Measurements from ENCODE around the gene RAPGEF6.
"Not testable (repeated sequence)": the region's sequence is repeated elsewhere in the genome, so short reads cannot be mapped to it uniquely, and the experiment has no call there.

RAPGEF6 gene

GRCh38 chr5:131406975-131407638 lies 227.9 kb downstream of the RAPGEF6 start:
- no peak for TF ChIP-seq POU2F2 (IDR thresholded peaks at IDR 0.05; ENCODE audit: low read depth, low read length)
- TF ChIP-seq POLR2A (IDR thresholded peaks at IDR 0.05; ENCODE audit: low read depth, low read length): peak; percentile 37; the same call in 1 of the 2 replicates
- no peak for FAIRE-seq

GRCh38 chr5:131406076-131406475 lies 229.0 kb downstream of the RAPGEF6 start:
- DNase-seq (ENCODE audit: insufficient read length, low spot score): no peak
- TF ChIP-seq TAF1 (IDR thresholded peaks at IDR 0.05; ENCODE audit: low read depth, low read length) (no peak), PAX5 (IDR thresholded peaks at IDR 0.05; ENCODE audit: insufficient read depth, low read length, severe bottlenecking) (no peak), SPI1 (IDR thresholded peaks at IDR 0.05; ENCODE audit: low read depth, low read length) (no peak), POLR2A (IDR thresholded peaks at IDR 0.05; ENCODE audit: low read depth, low read length) (no peak), POLR2AphosphoS5 (IDR thresholded peaks at IDR 0.05; ENCODE audit: low read depth, low read length) (no peak), POU2F2 (IDR thresholded peaks at IDR 0.05; ENCODE audit: low read depth, low read length) (no peak)
- no peak for FAIRE-seq

More at GRCh38 chr5:131406975-131407638, 227.9 kb downstream of the RAPGEF6 start:
- DNase-seq (ENCODE audit: insufficient read length, low spot score): no peak

DNA sequence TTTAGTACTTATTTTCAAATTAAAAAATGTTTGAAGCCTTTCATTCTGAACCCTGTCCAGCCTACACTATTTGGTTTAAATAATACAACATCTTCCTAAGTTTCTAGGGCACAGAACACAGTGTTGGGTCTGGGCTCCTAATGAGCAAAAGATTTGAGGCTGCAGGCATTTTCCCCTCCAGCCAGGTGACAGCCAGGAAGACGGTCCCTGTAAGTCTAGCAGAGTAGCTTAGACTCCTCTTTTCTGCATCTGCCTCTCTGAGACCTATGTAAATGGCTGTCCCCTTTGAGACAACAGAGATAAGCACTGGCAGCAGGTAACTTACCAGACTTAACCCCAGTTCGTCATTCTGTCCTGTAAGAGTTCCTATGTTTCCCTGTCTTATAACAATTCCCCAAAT lies 229.4 kb downstream of the RAPGEF6 start:
- FAIRE-seq: no peak
- no peak for DNase-seq (ENCODE audit: insufficient read length, low spot score)
- TF ChIP-seq TAF1 (IDR thresholded peaks at IDR 0.05; ENCODE audit: low read depth, low read length) (no peak), POLR2AphosphoS5 (IDR thresholded peaks at IDR 0.05; ENCODE audit: low read depth, low read length) (no peak), PAX5 (IDR thresholded peaks at IDR 0.05; ENCODE audit: insufficient read depth, low read length, severe bottlenecking) (no peak), SPI1 (IDR thresholded peaks at IDR 0.05; ENCODE audit: low read depth, low read length) (no peak), POLR2A (IDR thresholded peaks at IDR 0.05; ENCODE audit: low read depth, low read length) (no peak; the same call in 1 of the 2 replicates)

GRCh38 chr5:131400585-131400984 lies 234.4 kb downstream of the RAPGEF6 start:
- FAIRE-seq (no peak), DNase-seq (ENCODE audit: insufficient read length, low spot score) (no peak)
- TF ChIP-seq SPI1 (IDR thresholded peaks at IDR 0.05; ENCODE audit: low read depth, low read length) (no peak), TAF1 (IDR thresholded peaks at IDR 0.05; ENCODE audit: low read depth, low read length) (no peak), PAX5 (IDR thresholded peaks at IDR 0.05; ENCODE audit: insufficient read depth, low read length, severe bottlenecking) (no peak), POLR2AphosphoS5 (IDR thresholded peaks at IDR 0.05; ENCODE audit: low read depth, low read length) (peak; percentile 34; the same call in 1 of the 2 replicates), POU2F2 (IDR thresholded peaks at IDR 0.05; ENCODE audit: low read depth, low read length) (no peak), POLR2A (IDR thresholded peaks at IDR 0.05; ENCODE audit: low read depth, low read length) (no peak)

- not testable (repeated sequence) for DNase-seq (ENCODE audit: insufficient read length, low spot score)
- peak; percentile 41 for FAIRE-seq
- 0 out of 2 replicates have a peak, but pooled peaks have one; percentile 59 for TF ChIP-seq POLR2AphosphoS5 (IDR thresholded peaks at IDR 0.05; ENCODE audit: low read depth, low read length)
Observed at GRCh38 chr5:131399007-131399406, 236.0 kb downstream of the RAPGEF6 start.

DNA sequence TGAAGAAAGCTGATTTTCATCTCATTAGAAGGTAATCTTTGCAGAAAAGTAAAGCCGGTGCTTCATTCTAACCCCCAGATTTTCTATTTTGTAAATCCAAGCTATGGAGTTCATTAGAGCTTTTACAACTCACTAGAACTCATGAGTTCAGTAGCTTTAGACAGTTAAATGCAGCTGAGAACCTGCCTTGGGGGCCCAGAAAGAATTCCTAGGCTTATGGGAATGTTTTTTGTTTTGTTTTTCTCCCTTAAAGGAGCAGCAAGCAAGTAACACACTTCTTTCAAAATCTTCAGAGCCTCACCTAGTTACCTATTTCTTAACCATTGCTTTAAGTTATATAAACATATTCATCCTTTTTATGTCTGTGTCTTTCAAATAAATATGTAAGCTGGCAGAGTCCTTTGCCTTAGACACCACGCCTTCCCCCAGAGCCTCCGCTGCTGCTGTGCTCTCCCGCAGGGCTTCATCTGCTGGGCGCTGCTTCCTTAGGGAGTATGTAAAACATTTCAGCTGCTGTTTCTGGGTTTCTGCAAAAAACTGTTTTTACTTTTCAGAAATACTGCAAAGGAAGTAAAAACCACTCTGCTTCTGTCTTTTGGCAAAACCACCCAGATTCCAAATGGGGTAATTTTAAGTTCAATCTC lies 238.3 kb downstream of the RAPGEF6 start:
- TF ChIP-seq SPI1 (IDR thresholded peaks at IDR 0.05; ENCODE audit: low read depth, low read length) (no peak), POLR2AphosphoS5 (IDR thresholded peaks at IDR 0.05; ENCODE audit: low read depth, low read length) (no peak), TAF1 (IDR thresholded peaks at IDR 0.05; ENCODE audit: low read depth, low read length) (no peak), POLR2A (IDR thresholded peaks at IDR 0.05; ENCODE audit: low read depth, low read length) (no peak), POU2F2 (IDR thresholded peaks at IDR 0.05; ENCODE audit: low read depth, low read length) (no peak), PAX5 (IDR thresholded peaks at IDR 0.05; ENCODE audit: insufficient read depth, low read length, severe bottlenecking) (no peak)
- DNase-seq (ENCODE audit: insufficient read length, low spot score): no peak
- FAIRE-seq: no peak

GRCh38 chr5:131396015-131396414 lies 239.0 kb downstream of the RAPGEF6 start:
- TF ChIP-seq SPI1 (IDR thresholded peaks at IDR 0.05; ENCODE audit: low read depth, low read length) (no peak), TAF1 (IDR thresholded peaks at IDR 0.05; ENCODE audit: low read depth, low read length) (no peak), PAX5 (IDR thresholded peaks at IDR 0.05; ENCODE audit: insufficient read depth, low read length, severe bottlenecking) (no peak), POLR2A (IDR thresholded peaks at IDR 0.05; ENCODE audit: low read depth, low read length) (no peak), POLR2AphosphoS5 (IDR thresholded peaks at IDR 0.05; ENCODE audit: low read depth, low read length) (no peak), POU2F2 (IDR thresholded peaks at IDR 0.05; ENCODE audit: low read depth, low read length) (no peak)
- DNase-seq (ENCODE audit: insufficient read length, low spot score) (no peak), FAIRE-seq (peak; percentile 86)

DNA sequence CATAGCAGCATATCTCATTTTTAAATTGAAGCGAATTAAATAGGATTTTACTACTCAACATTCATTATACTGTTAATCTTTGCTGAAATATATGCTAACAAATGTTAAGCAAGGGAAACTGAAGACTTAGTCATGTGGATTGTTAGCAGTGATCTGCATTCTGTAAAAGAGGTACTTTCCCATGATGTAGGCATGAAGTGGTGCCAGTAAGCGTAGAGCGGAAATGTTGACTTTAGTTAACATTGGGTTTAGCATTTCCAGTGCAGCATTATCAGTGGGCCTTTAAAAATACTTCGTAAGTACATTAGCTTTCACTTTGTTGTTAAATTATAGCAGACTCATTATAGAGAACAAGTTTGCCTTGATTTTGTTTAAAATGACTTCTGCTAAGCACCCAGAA lies 240.9 kb downstream of the RAPGEF6 start:
- TF ChIP-seq POLR2AphosphoS5 (IDR thresholded peaks at IDR 0.05; ENCODE audit: low read depth, low read length) (peak; percentile 31; the same call in 1 of the 2 replicates), POU2F2 (IDR thresholded peaks at IDR 0.05; ENCODE audit: low read depth, low read length) (no peak), PAX5 (IDR thresholded peaks at IDR 0.05; ENCODE audit: insufficient read depth, low read length, severe bottlenecking) (no peak), SPI1 (IDR thresholded peaks at IDR 0.05; ENCODE audit: low read depth, low read length) (peak; percentile 43), POLR2A (IDR thresholded peaks at IDR 0.05; ENCODE audit: low read depth, low read length) (no peak), TAF1 (IDR thresholded peaks at IDR 0.05; ENCODE audit: low read depth, low read length) (no peak)
- FAIRE-seq (peak; percentile 94), DNase-seq (ENCODE audit: insufficient read length, low spot score) (no peak)

GRCh38 chr5:131393498-131393968 lies 241.5 kb downstream of the RAPGEF6 start:
- no peak for DNase-seq (ENCODE audit: insufficient read length, low spot score)
- TF ChIP-seq PAX5 (IDR thresholded peaks at IDR 0.05; ENCODE audit: insufficient read depth, low read length, severe bottlenecking): no peak
- no peak for TF ChIP-seq POLR2A (IDR thresholded peaks at IDR 0.05; ENCODE audit: low read depth, low read length)
- no peak for TF ChIP-seq POU2F2 (IDR thresholded peaks at IDR 0.05; ENCODE audit: low read depth, low read length)
- no peak for TF ChIP-seq POLR2AphosphoS5 (IDR thresholded peaks at IDR 0.05; ENCODE audit: low read depth, low read length)
- no peak for TF ChIP-seq SPI1 (IDR thresholded peaks at IDR 0.05; ENCODE audit: low read depth, low read length)
- peak; percentile 64 for FAIRE-seq
